Loucy (cell line): ENCODE measurements around the gene CD300C.

ENCODE experiments used
- H2AFZ ChIP-seq: fragments of 200-600 bp; sonication (generic); 2 replicates; pipeline ENCODE4 v1.6.0; 2016; ENCODE audit warnings: antibody characterized with exemption, mild to moderate bottlenecking, low read length, moderate library complexity
- H3F3A ChIP-seq: fragments of 200-600 bp; 2 replicates; pipeline ENCODE4 v1.6.0; 2016; ENCODE audit warnings: antibody characterized with exemption, low read depth, mild to moderate bottlenecking
- H3K27me3 ChIP-seq: fragments of 200-600 bp; sonication (generic); 2 replicates; pipeline ENCODE4 v1.6.1; 2014; ENCODE audit warnings: low read length, mild to moderate bottlenecking; ENCODE audit not compliant: insufficient read depth, poor library complexity, severe bottlenecking
- H3K36me3 ChIP-seq: fragments of 200-600 bp; sonication (generic); 2 replicates; pipeline ENCODE4 v1.6.1; 2016; ENCODE audit warnings: low read length; ENCODE audit not compliant: insufficient read depth
- H3K4me1 ChIP-seq: fragments of 200-600 bp; sonication (generic); 2 replicates; pipeline ENCODE4 v1.5.1; 2014; ENCODE audit warnings: low read length, mild to moderate bottlenecking; ENCODE audit not compliant: insufficient read depth, poor library complexity, severe bottlenecking
- H3K4me2 ChIP-seq: fragments of 200-600 bp; sonication (generic); 2 replicates; pipeline ENCODE4 v1.6.0; 2014; ENCODE audit warnings: antibody characterized with exemption, low read length, low read depth, mild to moderate bottlenecking; ENCODE audit not compliant: poor library complexity, severe bottlenecking
- H3K4me3 ChIP-seq: fragments of 200-600 bp; sonication (generic); 2 replicates; pipeline ENCODE4 v1.5.1; 2014; ENCODE audit warnings: low read length, mild to moderate bottlenecking, mixed read lengths; ENCODE audit not compliant: poor library complexity, severe bottlenecking
- H3K79me2 ChIP-seq: fragments of 200-600 bp; sonication (generic); 2 replicates; pipeline ENCODE4 v1.6.1; 2014; ENCODE audit warnings: low read length; ENCODE audit not compliant: insufficient read depth
- H3K9ac ChIP-seq: fragments of 200-600 bp; sonication (generic); 2 replicates; pipeline ENCODE4 v1.6.0; 2014; ENCODE audit warnings: mild to moderate bottlenecking, low read depth, low read length, moderate library complexity; ENCODE audit not compliant: poor library complexity, severe bottlenecking
- H3K9me2 ChIP-seq: fragments of 200-600 bp; sonication (generic); replicated peaks from 2 replicates; pipeline ENCODE4 v1.6.1; 2016; ENCODE audit warnings: low read depth, low read length, mixed read lengths
- H3K9me3 ChIP-seq: fragments of 200-600 bp; sonication (generic); 2 replicates; pipeline ENCODE4 v1.6.1; 2014; ENCODE audit warnings: mild to moderate bottlenecking, antibody characterized with exemption, low read length, low read depth; ENCODE audit not compliant: insufficient read depth
- H4K20me1 ChIP-seq: fragments of 200-600 bp; sonication (generic); 2 replicates; pipeline ENCODE4 v1.6.0; 2014; ENCODE audit warnings: antibody characterized with exemption, low read length, mild to moderate bottlenecking; ENCODE audit not compliant: insufficient read depth, poor library complexity, severe bottlenecking
- EZH2phosphoT487 ChIP-seq: fragments of 200-600 bp; IDR thresholded peaks from 2 replicates; pipeline ENCODE4 v1.6.1; 2018; ENCODE audit warnings: antibody characterized with exemption, mild to moderate bottlenecking, moderate library complexity, borderline replicate concordance
- TF ChIP-seq, protein P1 (sequence below): fragments of 200-600 bp; sonication (generic); conservative IDR thresholded peaks from 2 replicates; pipeline ENCODE4 v1.5.1; 2014; ENCODE audit warnings: mild to moderate bottlenecking, antibody characterized with exemption, low read length

The CD300C gene

GRCh38 chr17:74526681-74527080 lies 19.2 kb downstream of the CD300C start:
- no peaks in the 10 kb centered on the region for H3K9me2 ChIP-seq
- no peaks in the 10 kb centered on the region for H3K27me3 ChIP-seq
- H3K4me3 ChIP-seq, result no peak overlapping the region
- H3K4me1 ChIP-seq, result no peaks in the 10 kb centered on the region
- TF ChIP-seq EZH2phosphoT487, result no peak
- TF ChIP-seq, protein P1, sequence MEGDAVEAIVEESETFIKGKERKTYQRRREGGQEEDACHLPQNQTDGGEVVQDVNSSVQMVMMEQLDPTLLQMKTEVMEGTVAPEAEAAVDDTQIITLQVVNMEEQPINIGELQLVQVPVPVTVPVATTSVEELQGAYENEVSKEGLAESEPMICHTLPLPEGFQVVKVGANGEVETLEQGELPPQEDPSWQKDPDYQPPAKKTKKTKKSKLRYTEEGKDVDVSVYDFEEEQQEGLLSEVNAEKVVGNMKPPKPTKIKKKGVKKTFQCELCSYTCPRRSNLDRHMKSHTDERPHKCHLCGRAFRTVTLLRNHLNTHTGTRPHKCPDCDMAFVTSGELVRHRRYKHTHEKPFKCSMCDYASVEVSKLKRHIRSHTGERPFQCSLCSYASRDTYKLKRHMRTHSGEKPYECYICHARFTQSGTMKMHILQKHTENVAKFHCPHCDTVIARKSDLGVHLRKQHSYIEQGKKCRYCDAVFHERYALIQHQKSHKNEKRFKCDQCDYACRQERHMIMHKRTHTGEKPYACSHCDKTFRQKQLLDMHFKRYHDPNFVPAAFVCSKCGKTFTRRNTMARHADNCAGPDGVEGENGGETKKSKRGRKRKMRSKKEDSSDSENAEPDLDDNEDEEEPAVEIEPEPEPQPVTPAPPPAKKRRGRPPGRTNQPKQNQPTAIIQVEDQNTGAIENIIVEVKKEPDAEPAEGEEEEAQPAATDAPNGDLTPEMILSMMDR, result no peak
- H3K9me3 ChIP-seq, result no peaks in the 10 kb centered on the region
- H3K9ac ChIP-seq, result no peak overlapping the region
- H3K36me3 ChIP-seq, result no peaks in the 10 kb centered on the region
- H2AFZ ChIP-seq, result no peak overlapping the region
- H3K4me2 ChIP-seq, result no peak overlapping the region
- H4K20me1 ChIP-seq, result no peaks in the 10 kb centered on the region
- no peaks in the 10 kb centered on the region for H3K79me2 ChIP-seq
- no peaks in the 10 kb centered on the region for H3F3A ChIP-seq

DNA sequence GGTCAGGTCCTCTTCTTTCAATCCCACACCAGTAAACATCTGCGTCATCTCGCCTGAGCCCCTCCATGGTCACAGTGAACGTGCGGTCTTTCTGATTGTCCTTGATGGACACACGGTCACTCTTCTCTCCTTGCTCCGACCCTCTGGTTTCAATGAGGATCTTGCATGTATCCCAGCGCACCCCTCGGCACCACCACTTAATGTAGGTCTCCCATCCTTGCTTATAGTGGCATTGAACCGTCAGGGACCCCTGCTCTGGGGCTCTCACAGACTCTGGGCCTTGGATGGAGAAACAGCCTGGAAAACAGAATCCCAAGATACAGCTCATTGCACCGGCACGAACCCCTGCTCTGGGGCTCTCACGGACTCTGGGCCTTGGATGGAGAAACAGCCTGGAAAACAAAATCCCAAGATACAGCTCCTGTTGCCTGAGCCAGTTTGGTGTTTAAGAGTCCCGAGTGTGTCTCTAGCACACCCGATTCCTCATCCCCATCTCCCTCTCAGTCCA lies 20.1 kb downstream of the CD300C start:
- Histone ChIP-seq H3K4me2 (no peak overlapping the region), H3K9me2 (no peaks in the 10 kb centered on the region), H3F3A (no peaks in the 10 kb centered on the region), H3K27me3 (no peaks in the 10 kb centered on the region), H4K20me1 (no peaks in the 10 kb centered on the region), H3K9ac (no peak overlapping the region), H3K4me1 (no peaks in the 10 kb centered on the region), H3K36me3 (no peaks in the 10 kb centered on the region), H3K4me3 (no peak overlapping the region), H3K9me3 (no peaks in the 10 kb centered on the region), H2AFZ (no peak overlapping the region), H3K79me2 (no peaks in the 10 kb centered on the region)
- TF ChIP-seq EZH2phosphoT487, result no peak
- TF ChIP-seq, protein P1, result no peak

GRCh38 chr17:74525465-74525725 lies 20.5 kb downstream of the CD300C start:
- Histone ChIP-seq H3K4me3 (no peak overlapping the region), H3K4me1 (no peaks in the 10 kb centered on the region), H3K79me2 (no peaks in the 10 kb centered on the region), H3K27me3 (no peaks in the 10 kb centered on the region), H2AFZ (no peak overlapping the region), H3K9me3 (no peaks in the 10 kb centered on the region), H3K9ac (no peak overlapping the region), H3K4me2 (no peak overlapping the region), H4K20me1 (no peaks in the 10 kb centered on the region), H3K36me3 (no peaks in the 10 kb centered on the region), H3F3A (no peaks in the 10 kb centered on the region), H3K9me2 (no peaks in the 10 kb centered on the region)
- TF ChIP-seq, protein P1, result no peak
- TF ChIP-seq EZH2phosphoT487, result no peak
